Subcutaneous preadipocyte (primary cell): ENCODE measurements around the gene SNX19. TPM values are rescaled to one million over a fixed set of nuclear protein-coding genes. Genes with fewer than 3 reads are reported as not detected.

Source experiments
- total RNA-seq: library from RNA; depleted of rRNA; stranded (reverse); fragments of >200 nt; gene quantifications from 2 replicates; pipeline ENCODE4 v1.2.3, GENCODE V29; 2012

SNX19 gene, protein sequence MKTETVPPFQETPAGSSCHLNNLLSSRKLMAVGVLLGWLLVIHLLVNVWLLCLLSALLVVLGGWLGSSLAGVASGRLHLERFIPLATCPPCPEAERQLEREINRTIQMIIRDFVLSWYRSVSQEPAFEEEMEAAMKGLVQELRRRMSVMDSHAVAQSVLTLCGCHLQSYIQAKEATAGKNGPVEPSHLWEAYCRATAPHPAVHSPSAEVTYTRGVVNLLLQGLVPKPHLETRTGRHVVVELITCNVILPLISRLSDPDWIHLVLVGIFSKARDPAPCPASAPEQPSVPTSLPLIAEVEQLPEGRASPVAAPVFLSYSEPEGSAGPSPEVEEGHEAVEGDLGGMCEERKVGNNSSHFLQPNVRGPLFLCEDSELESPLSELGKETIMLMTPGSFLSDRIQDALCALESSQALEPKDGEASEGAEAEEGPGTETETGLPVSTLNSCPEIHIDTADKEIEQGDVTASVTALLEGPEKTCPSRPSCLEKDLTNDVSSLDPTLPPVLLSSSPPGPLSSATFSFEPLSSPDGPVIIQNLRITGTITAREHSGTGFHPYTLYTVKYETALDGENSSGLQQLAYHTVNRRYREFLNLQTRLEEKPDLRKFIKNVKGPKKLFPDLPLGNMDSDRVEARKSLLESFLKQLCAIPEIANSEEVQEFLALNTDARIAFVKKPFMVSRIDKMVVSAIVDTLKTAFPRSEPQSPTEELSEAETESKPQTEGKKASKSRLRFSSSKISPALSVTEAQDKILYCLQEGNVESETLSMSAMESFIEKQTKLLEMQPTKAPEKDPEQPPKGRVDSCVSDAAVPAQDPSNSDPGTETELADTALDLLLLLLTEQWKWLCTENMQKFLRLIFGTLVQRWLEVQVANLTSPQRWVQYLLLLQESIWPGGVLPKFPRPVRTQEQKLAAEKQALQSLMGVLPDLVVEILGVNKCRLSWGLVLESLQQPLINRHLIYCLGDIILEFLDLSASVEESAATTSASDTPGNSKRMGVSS
- 64.7 and 84.5 TPM in 2 replicates for total RNA-seq

DNA sequence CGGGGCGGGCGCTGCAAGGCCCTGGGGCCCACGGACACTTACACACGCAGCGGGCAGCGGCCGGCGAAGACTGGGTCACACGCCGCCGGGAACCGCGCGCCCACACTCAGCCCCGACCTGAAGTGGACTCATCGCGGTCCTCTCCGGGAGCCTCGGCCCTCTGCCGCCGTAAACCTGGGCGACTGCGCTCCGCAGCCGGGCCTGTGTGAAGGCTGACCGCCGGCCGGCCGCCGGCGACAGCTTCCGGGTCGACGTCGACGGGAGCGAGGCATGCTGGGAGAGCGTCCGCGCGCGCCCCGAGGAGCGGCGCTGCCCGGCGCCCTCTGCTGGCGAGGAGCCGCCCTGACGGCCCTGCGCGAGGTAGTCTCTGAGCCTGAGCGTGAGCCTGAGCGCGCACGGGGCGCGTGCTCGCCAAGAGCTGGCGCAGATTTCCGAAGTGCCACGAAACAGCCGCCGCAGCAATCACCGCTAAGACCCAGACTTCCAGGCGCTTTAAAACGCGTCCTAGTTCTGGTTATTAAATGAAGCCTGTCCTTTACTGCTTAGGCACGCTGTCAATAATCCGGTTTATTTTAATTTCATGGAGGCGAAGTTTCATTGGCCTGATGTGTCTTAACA lies at the start of gene SNX19:
Gene SNX19 (minus strand): TSS at position 242 of the 618 bp plus-strand sequence. CDS start 540 bp downstream, outside the sequence.

